ENCODE data around the gene MFAP2. TPM values are rescaled to one million over a fixed set of nuclear protein-coding genes. Genes with fewer than 3 reads are reported as not detected.
"Not testable (repeated sequence)": the region's sequence is repeated elsewhere in the genome, so short reads cannot be mapped to it uniquely, and the experiment has no call there.

The MFAP2 gene
- total and polyA plus RNA-seq, 8 donors = 8.0 to 380 (median 282) TPM

- H3K9me3 ChIP-seq = no peaks in the 10 kb centered on the region
- intact Hi-C loops (cut with DNase I) = loop anchor here in 1 of 2 donors (5.0 kb wide), 1 partner anchor 93 kb away; no protein-coding TSS in a partner anchor
- no peak for ATAC-seq
- no peak for DNase-seq
- no peaks in the 10 kb centered on the region for H3K27me3 ChIP-seq
- peaks cover 0 to 15% of the 10 kb centered on the region in 2 donors for H3K36me3 ChIP-seq
- no peak overlapping the region for H3K27ac ChIP-seq
- TF ChIP-seq, protein P1, sequence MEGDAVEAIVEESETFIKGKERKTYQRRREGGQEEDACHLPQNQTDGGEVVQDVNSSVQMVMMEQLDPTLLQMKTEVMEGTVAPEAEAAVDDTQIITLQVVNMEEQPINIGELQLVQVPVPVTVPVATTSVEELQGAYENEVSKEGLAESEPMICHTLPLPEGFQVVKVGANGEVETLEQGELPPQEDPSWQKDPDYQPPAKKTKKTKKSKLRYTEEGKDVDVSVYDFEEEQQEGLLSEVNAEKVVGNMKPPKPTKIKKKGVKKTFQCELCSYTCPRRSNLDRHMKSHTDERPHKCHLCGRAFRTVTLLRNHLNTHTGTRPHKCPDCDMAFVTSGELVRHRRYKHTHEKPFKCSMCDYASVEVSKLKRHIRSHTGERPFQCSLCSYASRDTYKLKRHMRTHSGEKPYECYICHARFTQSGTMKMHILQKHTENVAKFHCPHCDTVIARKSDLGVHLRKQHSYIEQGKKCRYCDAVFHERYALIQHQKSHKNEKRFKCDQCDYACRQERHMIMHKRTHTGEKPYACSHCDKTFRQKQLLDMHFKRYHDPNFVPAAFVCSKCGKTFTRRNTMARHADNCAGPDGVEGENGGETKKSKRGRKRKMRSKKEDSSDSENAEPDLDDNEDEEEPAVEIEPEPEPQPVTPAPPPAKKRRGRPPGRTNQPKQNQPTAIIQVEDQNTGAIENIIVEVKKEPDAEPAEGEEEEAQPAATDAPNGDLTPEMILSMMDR (IDR thresholded peaks at IDR 0.05) = no peak
- peaks cover 0 to 5% of the 10 kb centered on the region in 2 donors for H3K4me1 ChIP-seq
- H3K4me3 ChIP-seq = no peak overlapping the region
Observed at GRCh38 chr1:16954579-16954978, 25.8 kb downstream of the MFAP2 start.

DNA sequence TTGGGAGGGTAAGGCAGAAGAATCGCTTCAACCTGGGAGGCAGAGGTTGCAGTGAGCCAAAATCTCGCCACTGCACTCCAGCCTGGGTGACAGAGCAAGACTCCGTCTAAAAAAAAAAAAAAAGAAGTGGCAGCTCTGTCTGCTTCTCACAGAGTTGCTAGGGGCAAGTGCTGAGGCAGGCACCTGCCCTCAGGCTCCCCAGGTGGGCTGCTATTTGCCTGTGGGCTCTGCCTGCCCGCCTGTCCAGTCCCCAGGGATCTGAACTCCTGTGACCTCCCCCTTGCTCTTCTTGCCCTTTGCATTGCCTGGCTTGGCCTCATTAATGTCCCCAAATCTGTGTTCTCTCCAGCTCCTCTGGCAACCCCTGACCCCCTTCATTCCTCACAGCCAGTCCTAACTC lies 28.0 kb downstream of the MFAP2 start:
- intact Hi-C loops (cut with DNase I) = loop anchor here in 1 of 2 donors (5.0 kb wide), 1 partner anchor 95 kb away; no protein-coding TSS in a partner anchor
- DNase-seq, H3K9me3 ChIP-seq, H3K27me3 ChIP-seq, H3K27ac ChIP-seq, H3K4me3 ChIP-seq, H3K4me1 ChIP-seq, ATAC-seq: not testable (repeated sequence)
- peaks cover 0 to 21% of the 10 kb centered on the region in 2 donors for H3K36me3 ChIP-seq

- H3K27me3 ChIP-seq; H3K9me3 ChIP-seq; H3K27ac ChIP-seq; H3K4me3 ChIP-seq; ATAC-seq; H3K4me1 ChIP-seq; intact Hi-C loops (cut with DNase I); DNase-seq: not testable (repeated sequence)
- H3K36me3 ChIP-seq = peaks cover 0 to 31% of the 10 kb centered on the region in 2 donors
Observed at GRCh38 chr1:16949026-16949425, 31.4 kb downstream of the MFAP2 start.

GRCh38 chr1:16948282-16948891 lies 32.0 kb downstream of the MFAP2 start:
- peaks cover 0 to 38% of the 10 kb centered on the region in 2 donors for H3K36me3 ChIP-seq
- H3K4me3 ChIP-seq; H3K27me3 ChIP-seq; H3K9me3 ChIP-seq; H3K4me1 ChIP-seq; H3K27ac ChIP-seq; intact Hi-C loops (cut with DNase I): not testable (repeated sequence)
- DNase-seq (peak in 1 of 4 donors; percentile 80), ATAC-seq (peak; percentile 52)

GRCh38 chr1:16946646-16947045 lies 33.8 kb downstream of the MFAP2 start:
- H3K4me1 ChIP-seq = no peaks in the 10 kb centered on the region
- no peak overlapping the region for H3K27ac ChIP-seq
- H3K27me3 ChIP-seq = no peaks in the 10 kb centered on the region
- no peak overlapping the region for H3K4me3 ChIP-seq
- peaks cover 0 to 38% of the 10 kb centered on the region in 2 donors for H3K36me3 ChIP-seq
- no peaks in the 10 kb centered on the region for H3K9me3 ChIP-seq
- TF ChIP-seq, protein P1 (IDR thresholded peaks at IDR 0.05) = no peak
- DNase-seq (no peak), ATAC-seq (no peak)
- intact Hi-C loops (cut with DNase I) = no loop called here

DNA sequence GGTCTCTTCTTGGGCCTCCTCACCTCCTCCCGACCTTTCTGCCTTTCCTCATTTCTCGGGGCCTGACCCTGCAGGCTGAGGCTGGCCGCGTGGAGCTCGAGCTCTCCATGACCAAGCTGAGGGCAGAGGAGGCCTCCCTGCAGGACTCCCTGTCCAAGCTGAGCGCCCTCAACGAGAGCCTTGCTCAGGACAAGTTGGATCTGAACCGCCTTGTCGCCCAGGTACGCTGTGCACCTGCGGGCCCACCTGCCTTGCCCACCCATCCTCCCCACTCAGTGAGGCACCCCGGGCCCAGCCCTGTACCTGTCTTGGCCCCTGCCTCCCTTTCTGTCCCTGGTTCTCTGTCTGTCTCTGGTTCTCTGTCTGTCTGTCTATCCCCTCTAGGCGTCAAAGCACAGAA lies 34.2 kb downstream of the MFAP2 start:
- intact Hi-C loops (cut with DNase I); H3K27ac ChIP-seq; H3K4me3 ChIP-seq; H3K4me1 ChIP-seq; H3K9me3 ChIP-seq; ATAC-seq; DNase-seq; H3K27me3 ChIP-seq: not testable (repeated sequence)
- peaks cover 0 to 43% of the 10 kb centered on the region in 2 donors for H3K36me3 ChIP-seq

GRCh38 chr1:16945512-16945911 lies 34.9 kb downstream of the MFAP2 start:
- peak; percentile 8 for ATAC-seq
- intact Hi-C loops (cut with DNase I) = not testable (repeated sequence)
- H3K36me3 ChIP-seq = peaks cover 0 to 48% of the 10 kb centered on the region in 2 donors

GRCh38 chr1:16944038-16944437 lies 36.4 kb downstream of the MFAP2 start:
- Histone ChIP-seq H3K4me1 (no peaks in the 10 kb centered on the region), H3K36me3 (peaks cover 0 to 57% of the 10 kb centered on the region in 2 donors), H3K27me3 (no peaks in the 10 kb centered on the region), H3K27ac (no peak overlapping the region), H3K9me3 (no peaks in the 10 kb centered on the region), H3K4me3 (no peak overlapping the region)
- TF ChIP-seq, protein P1 (IDR thresholded peaks at IDR 0.05) = no peak
- ATAC-seq = no peak
- no peak for DNase-seq
- intact Hi-C loops (cut with DNase I) = no loop called here

More at GRCh38 chr1:16945512-16945911, 34.9 kb downstream of the MFAP2 start:
- H3K27ac ChIP-seq, H3K27me3 ChIP-seq, H3K9me3 ChIP-seq, H3K4me3 ChIP-seq, DNase-seq, H3K4me1 ChIP-seq: not testable (repeated sequence)

- ATAC-seq; H3K27ac ChIP-seq; H3K4me1 ChIP-seq; H3K9me3 ChIP-seq; H3K27me3 ChIP-seq; H3K4me3 ChIP-seq; intact Hi-C loops (cut with DNase I): not testable (repeated sequence)
- peak in 1 of 4 donors; percentile 82 for DNase-seq
- H3K36me3 ChIP-seq = peaks cover 0 to 59% of the 10 kb centered on the region in 2 donors
Observed at GRCh38 chr1:16939386-16940180, 40.8 kb downstream of the MFAP2 start.
